T-helper 17 cell (primary cell): ENCODE measurements around the gene ETS1. TPM values are rescaled to one million over a fixed set of nuclear protein-coding genes. Genes with fewer than 3 reads are reported as not detected.

Experiments used
- ATAC-seq: fragments of 150-1000 bp; cut with Tn5 transposase; 2 replicates; pipeline ENCODE4 v1.10.0; 2021; ENCODE audit warnings: mild to moderate bottlenecking, moderate library complexity
- DNase-seq, 3 donors: peaks; one replicate each; pipeline versions ENCODE4 v3.0.0 to v3.0.0-alpha.2; 2020 to 2021
- H3K9me3 ChIP-seq: one replicate; pipeline ENCODE4 v1.7.0; 2013; ENCODE audit warnings: low read length, mild to moderate bottlenecking; ENCODE audit not compliant: control insufficient read depth, poor library complexity, severe bottlenecking
- H3K27ac Mint-ChIP-seq: one replicate; pipeline ENCODE4 v1.8.0; 2022; ENCODE audit warnings: mild to moderate bottlenecking, moderate library complexity, mixed read lengths
- H3K27me3 Mint-ChIP-seq: one replicate; pipeline ENCODE4 v1.8.0; 2022; ENCODE audit warnings: mixed read lengths
- H3K36me3 Mint-ChIP-seq: one replicate; pipeline ENCODE4 v1.8.0; 2022; ENCODE audit warnings: low read depth, mixed read lengths
- H3K4me1 Mint-ChIP-seq: one replicate; pipeline ENCODE4 v1.8.0; 2022; ENCODE audit warnings: mild to moderate bottlenecking, mixed read lengths
- H3K4me3 Mint-ChIP-seq: one replicate; pipeline ENCODE4 v1.8.0; 2022; ENCODE audit warnings: mild to moderate bottlenecking, moderate library complexity, mixed read lengths
- total RNA-seq, 4 donors: library from RNA in 2 of 4; stranded (reverse) in 2 of 4; gene quantifications; one replicate each; pipeline ENCODE4 v1.2.3 and lab custom pipeline; 2022 to 2026

Gene ETS1, protein sequence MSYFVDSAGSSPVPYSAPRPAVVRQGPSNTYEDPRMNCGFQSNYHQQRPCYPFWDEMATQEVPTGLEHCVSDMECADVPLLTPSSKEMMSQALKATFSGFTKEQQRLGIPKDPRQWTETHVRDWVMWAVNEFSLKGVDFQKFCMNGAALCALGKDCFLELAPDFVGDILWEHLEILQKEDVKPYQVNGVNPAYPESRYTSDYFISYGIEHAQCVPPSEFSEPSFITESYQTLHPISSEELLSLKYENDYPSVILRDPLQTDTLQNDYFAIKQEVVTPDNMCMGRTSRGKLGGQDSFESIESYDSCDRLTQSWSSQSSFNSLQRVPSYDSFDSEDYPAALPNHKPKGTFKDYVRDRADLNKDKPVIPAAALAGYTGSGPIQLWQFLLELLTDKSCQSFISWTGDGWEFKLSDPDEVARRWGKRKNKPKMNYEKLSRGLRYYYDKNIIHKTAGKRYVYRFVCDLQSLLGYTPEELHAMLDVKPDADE
- total RNA-seq: 100 to 1,000 TPM; 670 to 745 TPM
- 1,226 to 1,572 reads per million in 2 donors for total RNA-seq (lab: John Stamatoyannopoulos, UW)

DNA sequence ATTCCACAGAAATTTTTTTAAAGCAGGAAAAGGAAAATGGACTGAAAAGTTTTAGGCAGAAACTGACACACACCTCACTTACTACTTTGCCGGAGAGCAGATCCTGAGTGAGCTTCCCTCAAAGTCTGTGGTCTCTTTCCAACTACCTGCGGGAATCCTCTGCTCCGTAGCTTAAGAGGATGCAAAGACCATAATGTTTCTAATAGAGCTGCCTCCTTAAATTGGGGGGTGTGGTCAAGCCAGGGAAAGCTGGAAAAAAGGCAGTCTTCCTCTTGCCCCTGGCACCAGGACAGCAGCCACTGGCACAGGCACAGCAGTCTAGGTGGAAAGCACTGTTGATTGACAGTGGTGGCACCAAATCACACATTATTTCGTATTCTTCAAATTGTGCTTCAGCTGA is at the start of gene ETS1:
ETS1 (minus strand) TSS at position 144 of the 400 bp plus-strand sequence. CDS start 14,428 bp downstream, outside the sequence.
- H3K4me3 Mint-ChIP-seq: no peak within 1 kb of the TSS
- H3K9me3 ChIP-seq: no peaks in the 10 kb centered on the region
- no peak within 1 kb of the TSS for H3K27ac Mint-ChIP-seq
- H3K27me3 Mint-ChIP-seq: peaks cover 12% of the 10 kb centered on the region
- DNase-seq (no peak), ATAC-seq (no peak)
- peaks cover 11% of the 10 kb centered on the region for H3K4me1 Mint-ChIP-seq
- no peaks in the 10 kb centered on the region for H3K36me3 Mint-ChIP-seq

DNA sequence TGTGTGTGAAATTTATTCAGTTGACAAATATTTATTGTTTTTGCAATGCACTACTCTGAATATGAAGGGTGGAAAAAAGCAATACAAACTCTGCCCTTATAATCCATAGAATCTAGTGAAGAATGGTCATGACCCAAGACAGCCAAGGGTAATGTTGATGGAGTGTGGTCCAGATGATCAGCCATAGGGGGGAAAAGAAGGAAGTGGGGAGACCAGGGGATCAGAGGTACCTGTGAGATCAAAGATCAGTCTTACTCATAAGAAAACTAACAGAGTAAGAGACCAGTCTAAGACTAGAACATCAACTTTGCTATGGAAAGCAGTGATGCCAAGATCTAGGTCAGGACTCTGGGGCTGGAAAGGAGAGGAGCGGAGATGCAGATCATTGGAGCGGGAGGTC is 47.0 kb upstream of the ETS1 start:
- H3K27ac Mint-ChIP-seq: no peak overlapping the region

DNA sequence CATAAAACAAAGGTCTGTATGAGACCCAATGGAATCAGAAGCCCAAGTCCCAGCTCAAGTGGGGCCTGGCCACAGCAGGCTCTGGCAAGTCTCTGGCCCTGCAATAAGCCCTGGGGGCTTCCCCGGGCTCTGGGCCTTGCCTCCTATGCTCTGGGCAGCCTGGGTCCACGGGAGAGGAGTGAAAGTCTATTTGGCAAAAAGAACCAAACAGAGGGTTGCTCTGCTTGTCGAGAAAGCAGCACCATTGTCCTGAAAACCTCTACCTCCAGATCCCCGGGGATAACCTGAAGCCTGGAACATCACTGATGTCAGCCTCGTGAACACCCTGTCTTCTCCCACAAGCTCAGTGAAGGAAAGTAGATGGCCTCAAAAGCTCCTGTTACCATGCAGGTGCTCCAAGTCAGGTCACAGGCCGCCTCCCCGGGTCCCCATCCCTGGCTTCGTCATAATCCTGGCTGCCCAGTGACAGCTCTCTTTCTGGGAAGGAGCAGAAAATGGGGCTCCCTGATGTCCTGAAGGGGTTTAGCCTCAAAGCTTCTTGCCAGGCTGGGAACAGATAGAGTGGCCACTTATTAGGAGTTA is 46.1 kb upstream of the ETS1 start:
- H3K4me3 Mint-ChIP-seq: no peak overlapping the region
- H3K27me3 Mint-ChIP-seq: no peaks in the 10 kb centered on the region
- ATAC-seq (no peak), DNase-seq (no peak)
- H3K36me3 Mint-ChIP-seq: peaks cover 2% of the 10 kb centered on the region
- peak overlapping the region; percentile 62 for H3K27ac Mint-ChIP-seq
- H3K4me1 Mint-ChIP-seq: peaks cover 37% of the 10 kb centered on the region
- no peaks in the 10 kb centered on the region for H3K9me3 ChIP-seq

More for the DNA sequence above, 47.0 kb upstream of the ETS1 start:
- Mint-ChIP-seq H3K4me3 (no peak overlapping the region), H3K4me1 (peaks cover 30% of the 10 kb centered on the region), H3K36me3 (peaks cover 2% of the 10 kb centered on the region), H3K27me3 (no peaks in the 10 kb centered on the region)
- ATAC-seq (no peak), DNase-seq (no peak)
- no peaks in the 10 kb centered on the region for H3K9me3 ChIP-seq

DNA sequence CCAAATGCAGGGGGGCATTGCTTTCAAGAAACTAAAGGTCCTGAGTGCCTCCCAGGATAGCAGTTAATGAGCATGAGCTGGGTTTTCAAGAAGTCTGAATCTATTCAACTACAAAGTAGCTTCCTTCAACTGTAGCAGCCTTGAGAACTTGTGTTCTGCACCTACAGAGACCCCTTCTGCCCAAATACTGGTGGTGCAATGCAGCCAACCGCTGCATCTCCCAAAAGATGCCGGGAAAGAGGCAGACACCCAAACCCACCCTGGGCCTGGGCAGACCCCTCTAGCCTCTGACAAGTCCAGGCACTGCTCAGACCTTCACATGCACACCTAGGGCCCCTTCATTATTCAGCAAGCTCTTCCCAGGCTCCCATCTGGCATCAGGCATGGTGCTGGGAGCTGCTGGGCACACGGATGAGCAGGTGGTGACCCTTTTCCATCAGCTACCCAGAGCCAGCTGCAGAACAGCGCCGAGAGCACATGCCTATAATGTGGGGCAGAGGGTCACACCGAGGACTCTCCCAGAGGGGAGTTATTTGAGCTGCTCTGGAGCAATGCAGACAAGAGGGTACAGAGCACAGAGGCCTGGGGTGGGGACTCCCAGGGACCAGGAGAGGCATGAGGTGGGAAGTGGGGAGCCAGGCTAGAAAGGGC is 44.9 kb upstream of the ETS1 start:
- Mint-ChIP-seq H3K4me1 (peaks cover 40% of the 10 kb centered on the region), H3K27ac (peak overlapping the region; percentile 98), H3K27me3 (no peaks in the 10 kb centered on the region), H3K4me3 (no peak overlapping the region), H3K36me3 (peaks cover 2% of the 10 kb centered on the region)
- ATAC-seq (peak; percentile 54), DNase-seq (no peak)
- no peaks in the 10 kb centered on the region for H3K9me3 ChIP-seq

DNA sequence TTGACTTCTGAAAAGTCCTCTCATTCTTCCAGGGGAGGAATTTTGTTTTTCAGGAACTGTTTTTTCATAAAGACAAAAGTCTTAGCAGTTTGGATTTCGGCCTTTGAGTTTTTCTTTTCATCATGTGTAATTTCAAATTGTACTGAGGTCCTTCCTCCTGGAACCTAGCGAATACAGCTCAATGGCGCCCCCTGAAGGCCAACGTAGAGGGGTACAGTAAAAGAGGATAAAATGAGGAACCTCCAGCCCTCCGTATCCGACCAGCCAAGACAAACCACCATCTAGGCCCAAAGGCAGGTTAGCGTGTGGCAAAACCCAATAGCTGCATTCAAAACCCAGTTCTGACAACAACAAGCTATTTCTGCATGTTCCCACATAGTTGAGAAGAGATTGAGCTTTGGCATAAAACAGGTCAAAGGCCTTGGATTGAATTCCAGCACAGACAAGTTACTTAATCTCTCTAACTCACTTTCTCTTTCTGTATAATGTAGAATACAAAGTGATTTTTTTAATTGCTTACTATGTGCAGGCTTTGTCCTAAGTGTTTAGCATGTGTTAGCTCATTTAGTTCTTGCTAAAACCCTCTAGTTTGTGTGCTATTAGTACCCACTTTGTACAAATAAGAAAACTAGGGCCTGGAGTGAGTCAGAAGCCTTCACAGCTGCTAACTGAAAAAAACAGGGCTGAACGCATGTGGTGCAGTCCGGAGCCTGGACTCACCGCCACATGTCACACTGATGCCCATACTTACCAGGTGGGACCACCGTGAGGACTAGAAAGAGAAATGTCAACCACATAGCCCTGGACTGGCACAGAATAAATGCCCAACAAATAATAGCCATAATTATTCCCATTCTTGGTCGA is 43.2 kb upstream of the ETS1 start:
- peaks cover 2% of the 10 kb centered on the region for H3K36me3 Mint-ChIP-seq

DNA sequence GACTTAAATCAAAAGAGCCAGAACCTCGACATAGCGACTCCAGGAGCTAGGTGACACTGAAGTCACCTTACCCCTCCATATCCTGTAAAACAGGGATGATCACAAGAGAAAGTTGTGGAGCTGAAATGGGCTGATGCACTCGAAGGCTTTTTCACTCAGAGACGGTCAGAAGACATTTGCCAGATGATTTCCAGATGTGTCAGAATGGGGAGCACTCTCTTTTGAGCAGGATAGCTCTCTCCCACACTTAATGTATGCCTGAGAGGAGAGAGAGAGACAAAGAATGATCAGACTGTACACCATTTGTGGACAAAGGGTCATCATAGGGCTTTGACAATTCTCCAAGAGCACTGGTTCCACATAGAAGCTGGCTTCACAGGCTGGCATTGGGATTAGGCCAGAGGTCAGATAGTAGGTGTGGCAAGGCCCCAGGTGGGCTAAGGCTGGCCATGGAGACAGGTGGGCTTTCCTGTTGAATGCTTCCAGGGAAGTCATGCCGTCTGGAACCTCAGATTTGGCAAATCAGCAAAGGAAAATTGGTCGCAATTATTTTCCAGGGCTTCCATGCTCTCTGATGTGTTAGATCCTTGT is 42.3 kb upstream of the ETS1 start:
- Mint-ChIP-seq H3K27me3 (no peaks in the 10 kb centered on the region), H3K36me3 (peaks cover 1% of the 10 kb centered on the region), H3K4me1 (peaks cover 64% of the 10 kb centered on the region), H3K27ac (peak overlapping the region; percentile 98), H3K4me3 (peak overlapping the region; percentile 77)
- no peak for DNase-seq
- ATAC-seq: no peak
- no peaks in the 10 kb centered on the region for H3K9me3 ChIP-seq

More for the DNA sequence above, 43.2 kb upstream of the ETS1 start:
- peak overlapping the region; percentile 75 for H3K4me3 Mint-ChIP-seq
- DNase-seq: peak; percentile 77 to 93 (median 82)
- H3K27ac Mint-ChIP-seq: peak overlapping the region; percentile 98
- H3K4me1 Mint-ChIP-seq: peaks cover 55% of the 10 kb centered on the region
- H3K9me3 ChIP-seq: no peaks in the 10 kb centered on the region
- H3K27me3 Mint-ChIP-seq: no peaks in the 10 kb centered on the region
- ATAC-seq: peak; percentile 88

DNA sequence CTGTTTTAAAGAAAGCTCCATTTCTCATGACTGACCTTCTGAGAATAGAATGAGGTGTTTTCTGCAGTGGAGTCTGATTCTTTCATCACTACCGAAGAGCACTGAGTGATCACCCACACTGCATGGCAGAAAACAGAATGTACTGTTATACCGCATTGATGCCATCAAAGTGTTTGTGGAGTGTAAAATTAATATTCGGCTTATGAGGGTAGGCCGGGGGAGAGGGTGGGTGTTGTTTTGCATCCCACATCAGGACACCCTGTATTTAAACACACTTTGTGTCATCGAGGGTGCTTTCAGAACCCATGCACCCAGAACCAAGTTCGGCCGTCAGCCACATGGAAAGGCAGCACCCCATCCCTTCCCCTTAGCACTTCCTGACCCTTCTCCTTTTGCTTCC is 41.3 kb upstream of the ETS1 start:
- peak overlapping the region; percentile 98 for H3K27ac Mint-ChIP-seq
- ATAC-seq: no peak

DNA sequence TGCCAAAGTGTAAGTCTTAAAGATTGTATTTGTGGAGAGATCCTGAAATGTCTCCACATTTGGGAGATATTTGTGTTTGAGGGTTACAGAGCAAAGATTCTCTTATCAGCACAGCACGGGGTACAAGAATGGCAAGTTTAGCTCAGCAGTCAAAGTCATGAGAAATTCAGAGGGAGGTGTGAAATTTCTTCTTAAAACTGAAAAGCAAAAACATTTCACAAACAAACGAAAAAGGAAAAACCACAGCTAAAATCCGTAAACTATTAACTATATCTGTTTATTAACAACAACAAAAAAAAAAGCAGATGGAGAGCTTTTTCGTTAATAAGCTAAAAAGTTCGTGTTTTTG is 40.9 kb upstream of the ETS1 start:
- Mint-ChIP-seq H3K4me3 (peak overlapping the region; percentile 74), H3K27me3 (no peaks in the 10 kb centered on the region), H3K27ac (peak overlapping the region; percentile 98), H3K36me3 (no peaks in the 10 kb centered on the region), H3K4me1 (peaks cover 69% of the 10 kb centered on the region)
- DNase-seq (no peak), ATAC-seq (no peak)
- H3K9me3 ChIP-seq: no peaks in the 10 kb centered on the region

More for the DNA sequence above, 41.3 kb upstream of the ETS1 start:
- no peak for DNase-seq
- Mint-ChIP-seq H3K27me3 (no peaks in the 10 kb centered on the region), H3K4me1 (peaks cover 65% of the 10 kb centered on the region), H3K4me3 (peak overlapping the region; percentile 77), H3K36me3 (no peaks in the 10 kb centered on the region)
- no peaks in the 10 kb centered on the region for H3K9me3 ChIP-seq

DNA sequence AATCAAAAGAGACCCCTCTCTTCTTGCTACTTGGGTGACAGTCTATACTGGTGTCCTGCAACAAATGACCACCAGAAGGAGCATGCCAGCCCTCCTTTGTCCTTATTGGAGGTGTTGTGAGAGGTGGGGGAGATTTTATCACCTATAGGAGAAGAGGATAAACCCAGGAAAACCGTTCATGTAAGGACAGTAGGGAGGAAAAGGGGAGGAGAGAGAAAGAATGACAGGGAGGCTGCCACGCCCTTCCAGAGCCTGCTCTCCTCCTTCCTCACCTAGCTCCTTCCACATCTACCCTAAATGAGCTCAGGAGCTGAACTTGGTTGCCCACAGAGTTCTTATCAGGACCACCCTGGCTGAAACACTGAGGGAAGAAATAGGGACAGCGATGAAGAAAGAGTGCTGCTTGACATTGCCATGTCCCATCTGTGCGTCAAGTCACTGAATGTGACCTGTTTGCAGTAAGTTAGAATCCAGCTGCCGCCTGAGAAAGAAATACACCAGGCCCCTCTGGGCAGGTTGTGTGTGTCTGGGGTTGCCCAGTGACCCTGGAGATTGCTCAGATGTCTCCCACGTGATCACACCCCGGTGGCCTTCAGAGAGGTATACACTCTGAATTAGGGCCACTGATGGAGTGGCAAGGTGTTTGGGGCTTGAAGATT is 40.4 kb upstream of the ETS1 start:
- Mint-ChIP-seq H3K27me3 (no peaks in the 10 kb centered on the region), H3K27ac (peak overlapping the region; percentile 98), H3K36me3 (no peaks in the 10 kb centered on the region), H3K4me1 (peaks cover 73% of the 10 kb centered on the region), H3K4me3 (peak overlapping the region; percentile 74)
- DNase-seq: no peak
- ATAC-seq: no peak
- H3K9me3 ChIP-seq: no peaks in the 10 kb centered on the region

DNA sequence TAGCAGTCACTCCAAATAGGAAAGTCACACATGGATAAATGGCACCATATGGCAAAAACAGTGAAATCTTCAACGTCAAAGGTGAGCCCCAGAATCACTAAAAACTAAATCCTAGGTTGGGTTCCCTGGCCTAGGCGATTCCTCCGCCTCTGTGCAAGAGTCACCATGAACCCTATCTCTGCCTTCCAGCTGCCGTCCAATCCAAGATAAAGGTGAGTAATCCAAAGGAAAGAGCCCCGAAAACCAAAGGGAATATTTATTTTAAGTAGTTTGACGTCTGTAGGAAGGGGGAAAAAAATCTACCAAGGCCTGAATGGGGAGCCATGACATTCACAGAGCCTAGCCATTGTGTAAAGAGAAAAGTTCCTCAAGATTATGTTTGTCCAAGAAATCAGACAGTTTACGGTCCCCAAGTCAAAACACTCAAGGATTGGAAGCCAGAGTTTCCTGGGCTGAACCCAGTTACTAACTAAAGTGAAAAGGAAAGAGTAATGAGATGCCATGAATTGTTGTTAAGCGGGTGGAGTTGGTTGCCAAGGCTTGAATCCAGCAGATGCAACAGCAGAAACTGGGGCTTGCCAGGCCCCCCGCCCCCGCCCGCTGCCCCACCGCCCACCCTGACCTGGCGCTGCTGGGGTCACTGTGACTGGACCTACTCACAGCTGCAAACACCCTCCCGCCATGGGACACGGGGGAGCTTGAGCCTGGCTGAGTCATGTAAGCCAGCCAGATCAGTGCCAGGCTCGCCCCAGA is 39.7 kb upstream of the ETS1 start:
- H3K9me3 ChIP-seq: no peaks in the 10 kb centered on the region
- H3K4me3 Mint-ChIP-seq: peak overlapping the region; percentile 63
- peak overlapping the region; percentile 98 for H3K27ac Mint-ChIP-seq
- DNase-seq (no peak), ATAC-seq (no peak)
- H3K27me3 Mint-ChIP-seq: no peaks in the 10 kb centered on the region
- H3K36me3 Mint-ChIP-seq: no peaks in the 10 kb centered on the region
- peaks cover 73% of the 10 kb centered on the region for H3K4me1 Mint-ChIP-seq

DNA sequence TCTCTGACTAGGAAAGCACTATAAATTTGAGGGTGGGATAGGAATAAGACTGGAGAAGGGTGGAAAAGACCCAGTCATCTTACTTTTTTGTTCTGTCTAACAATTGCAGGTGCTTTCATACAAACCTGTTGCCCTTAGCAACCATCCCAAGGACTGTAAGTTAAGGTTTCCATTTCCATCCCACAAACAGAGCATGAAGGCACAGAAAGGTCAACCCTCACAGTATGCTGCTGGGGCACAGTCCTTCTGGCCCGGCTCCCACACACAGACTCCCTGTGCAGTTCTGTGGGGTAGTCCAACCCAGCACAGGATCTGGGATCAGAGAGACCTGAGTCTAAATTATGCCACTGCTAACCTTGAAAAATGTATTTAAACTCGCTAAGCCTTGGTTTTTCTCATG is 38.4 kb upstream of the ETS1 start:
- Mint-ChIP-seq H3K36me3 (no peaks in the 10 kb centered on the region), H3K27me3 (no peaks in the 10 kb centered on the region), H3K4me3 (peak overlapping the region; percentile 71), H3K4me1 (peaks cover 72% of the 10 kb centered on the region), H3K27ac (peak overlapping the region; percentile 98)
- no peaks in the 10 kb centered on the region for H3K9me3 ChIP-seq
- DNase-seq (no peak), ATAC-seq (no peak)
